Astrocyte (in vitro differentiated cells and primary cell): ENCODE data around the gene SNX22. TPM values are rescaled to one million over a fixed set of nuclear protein-coding genes. Genes with fewer than 3 reads are reported as not detected.

ENCODE experiments used
- DNase-seq: peaks from one replicate; pipeline ENCODE4 v3.0.0-alpha.2; 2010; ENCODE audit warnings: low read depth
- FAIRE-seq: peaks from 2 replicates; lab custom pipeline; 2011; peaks lifted over from hg19 to GRCh38; lab: Jason Lieb, UNC
- H2AFZ ChIP-seq: 2 replicates; pipeline ENCODE4 v1.6.0; 2012; ENCODE audit warnings: low read depth, low read length, inconsistent platforms
- H3K27ac ChIP-seq: 2 replicates; pipeline ENCODE4 v1.5.1; 2011; ENCODE audit warnings: low read depth, low read length, inconsistent platforms
- H3K27me3 ChIP-seq: 2 replicates; pipeline ENCODE4 v1.6.0; 2011; ENCODE audit warnings: low read length, inconsistent platforms; ENCODE audit not compliant: insufficient read depth
- H3K36me3 ChIP-seq: 2 replicates; pipeline ENCODE4 v1.5.1; 2011; ENCODE audit warnings: low read length, inconsistent platforms; ENCODE audit not compliant: insufficient read depth
- H3K4me1 ChIP-seq: 2 replicates; pipeline ENCODE4 v1.5.1; 2011; ENCODE audit warnings: low read length, inconsistent platforms; ENCODE audit not compliant: insufficient read depth
- H3K4me2 ChIP-seq: 2 replicates; pipeline ENCODE4 v1.6.0; 2012; ENCODE audit warnings: low read length, inconsistent platforms
- H3K4me3 ChIP-seq: 2 replicates; pipeline ENCODE4 v1.5.1; 2011; ENCODE audit warnings: low read depth, mild to moderate bottlenecking, low read length, inconsistent platforms; ENCODE audit not compliant: insufficient read depth
- H3K79me2 ChIP-seq: 2 replicates; pipeline ENCODE4 v1.6.0; 2012; ENCODE audit warnings: mild to moderate bottlenecking, low read length, inconsistent platforms; ENCODE audit not compliant: insufficient read depth
- H3K9ac ChIP-seq: 2 replicates; pipeline ENCODE4 v1.6.0; 2012; ENCODE audit warnings: mild to moderate bottlenecking, low read length, inconsistent platforms
- H3K9me3 ChIP-seq: 2 replicates; pipeline ENCODE4 v1.5.1; 2012; ENCODE audit warnings: low read depth, mild to moderate bottlenecking, low read length, inconsistent platforms; ENCODE audit not compliant: insufficient read depth
- H4K20me1 ChIP-seq: 2 replicates; pipeline ENCODE4 v1.6.0; 2012; ENCODE audit warnings: low read length, inconsistent platforms; ENCODE audit not compliant: insufficient read depth
- H3K27ac Mint-ChIP-seq: one replicate; pipeline ENCODE4 v1.8.0; 2021; ENCODE audit warnings: mild to moderate bottlenecking, mixed read lengths; ENCODE audit not compliant: unreplicated experiment
- H3K27me3 Mint-ChIP-seq: one replicate; pipeline ENCODE4 v1.8.0; 2021; ENCODE audit warnings: low read depth, mixed read lengths; ENCODE audit not compliant: unreplicated experiment
- H3K36me3 Mint-ChIP-seq: one replicate; pipeline ENCODE4 v1.8.0; 2021; ENCODE audit warnings: low read depth, mixed read lengths; ENCODE audit not compliant: unreplicated experiment
- H3K4me1 Mint-ChIP-seq: one replicate; pipeline ENCODE4 v1.8.0; 2021; ENCODE audit warnings: low read depth, mixed read lengths; ENCODE audit not compliant: unreplicated experiment
- H3K4me3 Mint-ChIP-seq: one replicate; pipeline ENCODE4 v1.8.0; 2021; ENCODE audit warnings: mild to moderate bottlenecking, moderate library complexity, mixed read lengths; ENCODE audit not compliant: unreplicated experiment
- H3K9me3 Mint-ChIP-seq: one replicate; pipeline ENCODE4 v1.8.0; 2021; ENCODE audit warnings: mild to moderate bottlenecking, mixed read lengths; ENCODE audit not compliant: unreplicated experiment
- EZH2 ChIP-seq: IDR thresholded peaks from 2 replicates; pipeline ENCODE4 v1.6.1; 2012; ENCODE audit warnings: mild to moderate bottlenecking, low read length, inconsistent platforms; ENCODE audit not compliant: insufficient read depth
- total RNA-seq: library from RNA; stranded (reverse); gene quantifications from 2 replicates; pipeline ENCODE4 v1.2.1, GENCODE V29; 2021
- TF ChIP-seq, protein P1 (sequence below): IDR thresholded peaks from 2 replicates; pipeline ENCODE4 v1.5.1; 2011; ENCODE audit warnings: low read depth, mild to moderate bottlenecking, inconsistent platforms, low read length, moderate library complexity; ENCODE audit not compliant: insufficient read depth

SNX22 gene
- total RNA-seq, 1 donor from 2014 or later: 0.27 TPM

DNA sequence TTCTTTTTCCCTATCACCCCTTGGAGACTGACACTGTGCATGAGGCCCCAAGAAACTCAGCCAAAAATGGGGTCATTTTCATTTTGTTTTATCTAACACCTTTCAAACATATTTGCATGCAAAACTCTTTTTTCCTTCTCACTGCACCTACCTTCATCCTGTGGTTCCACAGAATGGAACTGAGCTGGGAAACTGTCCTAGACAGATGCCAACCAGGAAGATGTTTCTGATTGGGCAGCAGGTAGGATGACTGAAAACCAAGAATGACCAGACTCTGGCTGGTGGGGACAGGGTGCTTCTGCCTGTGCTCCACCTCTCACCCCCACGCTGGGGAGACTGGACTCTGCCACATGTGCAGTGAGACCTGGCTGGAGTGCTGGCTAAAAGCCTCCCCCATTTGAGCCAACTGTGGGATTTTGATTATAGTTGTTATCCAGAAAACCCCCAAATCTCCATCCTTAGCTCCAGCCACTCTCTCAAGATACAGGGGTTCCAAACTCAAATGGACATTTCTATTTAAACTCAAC lies 6.1 kb downstream of the SNX22 start:
- Histone ChIP-seq H3K9ac (peak overlapping the region; percentile 47), H3K79me2 (peaks cover 49% of the 10 kb centered on the region), H3K4me1 (peaks cover 16% of the 10 kb centered on the region), H3K36me3 (peaks cover 53% of the 10 kb centered on the region), H4K20me1 (peaks cover 88% of the 10 kb centered on the region), H3K4me2 (peak overlapping the region; percentile 99), H2AFZ (no peak overlapping the region), H3K27me3 (peaks cover 3% of the 10 kb centered on the region), H3K9me3 (no peaks in the 10 kb centered on the region), H3K27ac (no peak overlapping the region), H3K4me3 (no peak overlapping the region)
- TF ChIP-seq, protein P1, sequence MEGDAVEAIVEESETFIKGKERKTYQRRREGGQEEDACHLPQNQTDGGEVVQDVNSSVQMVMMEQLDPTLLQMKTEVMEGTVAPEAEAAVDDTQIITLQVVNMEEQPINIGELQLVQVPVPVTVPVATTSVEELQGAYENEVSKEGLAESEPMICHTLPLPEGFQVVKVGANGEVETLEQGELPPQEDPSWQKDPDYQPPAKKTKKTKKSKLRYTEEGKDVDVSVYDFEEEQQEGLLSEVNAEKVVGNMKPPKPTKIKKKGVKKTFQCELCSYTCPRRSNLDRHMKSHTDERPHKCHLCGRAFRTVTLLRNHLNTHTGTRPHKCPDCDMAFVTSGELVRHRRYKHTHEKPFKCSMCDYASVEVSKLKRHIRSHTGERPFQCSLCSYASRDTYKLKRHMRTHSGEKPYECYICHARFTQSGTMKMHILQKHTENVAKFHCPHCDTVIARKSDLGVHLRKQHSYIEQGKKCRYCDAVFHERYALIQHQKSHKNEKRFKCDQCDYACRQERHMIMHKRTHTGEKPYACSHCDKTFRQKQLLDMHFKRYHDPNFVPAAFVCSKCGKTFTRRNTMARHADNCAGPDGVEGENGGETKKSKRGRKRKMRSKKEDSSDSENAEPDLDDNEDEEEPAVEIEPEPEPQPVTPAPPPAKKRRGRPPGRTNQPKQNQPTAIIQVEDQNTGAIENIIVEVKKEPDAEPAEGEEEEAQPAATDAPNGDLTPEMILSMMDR: no peak
- no peak for TF ChIP-seq EZH2
- H3K27me3 Mint-ChIP-seq: peaks cover 3% of the 10 kb centered on the region
- H3K4me1 Mint-ChIP-seq: peaks cover 27% of the 10 kb centered on the region
- DNase-seq (no peak), FAIRE-seq (no peak)
- peaks cover 26% of the 10 kb centered on the region for H3K36me3 Mint-ChIP-seq
- no peaks in the 10 kb centered on the region for H3K9me3 Mint-ChIP-seq
- peak overlapping the region; percentile 91 for H3K27ac Mint-ChIP-seq
- peak overlapping the region; percentile 34 for H3K4me3 Mint-ChIP-seq

DNA sequence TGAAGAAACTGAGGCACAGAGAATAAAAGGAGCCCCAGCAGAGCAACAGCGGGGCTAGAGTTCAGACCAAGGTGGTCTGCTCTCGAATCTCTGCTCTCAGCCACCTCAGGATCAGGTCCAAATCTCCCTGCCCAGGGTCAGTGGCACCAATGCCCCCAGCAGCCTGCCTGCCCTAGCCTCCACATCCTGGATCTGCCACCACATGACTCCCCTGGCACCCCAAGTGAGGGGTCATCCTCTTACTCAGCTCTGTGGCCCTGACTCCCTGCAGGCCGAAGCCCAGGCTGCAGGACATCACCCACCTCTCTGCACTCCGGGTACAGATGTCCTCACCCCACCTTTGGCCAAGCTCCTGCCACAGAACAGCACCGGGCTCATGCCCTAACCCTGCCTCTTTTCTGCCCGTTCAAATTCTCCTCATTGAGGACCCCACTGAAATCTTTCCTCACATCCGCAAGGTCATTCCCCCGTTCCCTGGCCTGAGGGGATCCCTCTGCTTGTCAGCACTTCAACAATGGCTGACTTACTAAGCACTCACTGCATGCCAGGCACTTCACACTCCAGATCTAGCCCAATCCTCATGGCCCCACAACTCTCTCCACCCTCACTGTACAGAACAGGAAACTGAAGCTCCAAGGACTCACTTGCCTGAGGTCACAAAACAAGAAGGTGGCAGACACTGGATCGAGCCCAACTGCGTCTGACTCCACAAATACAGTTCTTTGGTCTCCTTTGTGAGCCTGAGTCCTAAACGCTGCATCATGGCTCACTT lies 7.0 kb downstream of the SNX22 start:
- FAIRE-seq (no peak), DNase-seq (no peak)
- Mint-ChIP-seq H3K27me3 (no peaks in the 10 kb centered on the region), H3K9me3 (no peaks in the 10 kb centered on the region), H3K27ac (peak overlapping the region; percentile 79), H3K36me3 (peaks cover 26% of the 10 kb centered on the region), H3K4me3 (peak overlapping the region; percentile 80), H3K4me1 (peaks cover 29% of the 10 kb centered on the region)
- H2AFZ ChIP-seq: no peak overlapping the region
- peak overlapping the region; percentile 99 for H3K4me2 ChIP-seq
- no peak for TF ChIP-seq EZH2
- TF ChIP-seq, protein P1: no peak
- H3K27ac ChIP-seq: no peak overlapping the region
- no peaks in the 10 kb centered on the region for H3K9me3 ChIP-seq
- H3K79me2 ChIP-seq: peaks cover 51% of the 10 kb centered on the region
- no peak overlapping the region for H3K4me3 ChIP-seq
- H3K36me3 ChIP-seq: peaks cover 53% of the 10 kb centered on the region
- peak overlapping the region; percentile 47 for H3K9ac ChIP-seq
- H3K27me3 ChIP-seq: no peaks in the 10 kb centered on the region
- peaks cover 81% of the 10 kb centered on the region for H4K20me1 ChIP-seq
- H3K4me1 ChIP-seq: peaks cover 20% of the 10 kb centered on the region
